Duodenal mucosa (tissue), 2 donors: ENCODE data around the gene GOLIM4.

Experiments used
- H3K27ac ChIP-seq: one replicate; pipeline ENCODE4 v1.7.0; 2013; ENCODE audit warnings: low read depth, low read length
- H3K27me3 ChIP-seq, 2 donors: one replicate each; pipeline ENCODE4 v1.7.0; 2013; ENCODE audit warnings: low read length in 2 of 2, control low read depth in 1 of 2; ENCODE audit not compliant: insufficient read depth in 2 of 2, control insufficient read depth in 1 of 2
- H3K36me3 ChIP-seq, 2 donors: one replicate each; pipeline ENCODE4 v1.7.0; 2013; ENCODE audit warnings: low read length in 2 of 2, control low read depth in 1 of 2; ENCODE audit not compliant: insufficient read depth in 2 of 2, control insufficient read depth in 1 of 2
- H3K4me1 ChIP-seq, 2 donors: one replicate each; pipeline ENCODE4 v1.7.0; 2013; ENCODE audit warnings: low read length in 2 of 2, control low read depth in 1 of 2; ENCODE audit not compliant: insufficient read depth in 2 of 2, control insufficient read depth in 1 of 2
- H3K4me3 ChIP-seq, 2 donors: one replicate each; pipeline ENCODE4 v1.7.0; 2013; ENCODE audit warnings: low read length in 2 of 2, low read depth in 1 of 2
- H3K9ac ChIP-seq, 2 donors: one replicate each; pipeline ENCODE4 v1.7.0; 2013; ENCODE audit warnings: low read length in 2 of 2, low read depth in 1 of 2
- H3K9me3 ChIP-seq, 2 donors: one replicate each; pipeline ENCODE4 v1.7.0; 2013; ENCODE audit warnings: low read length in 2 of 2, control low read depth in 1 of 2; ENCODE audit not compliant: control insufficient read depth in 1 of 2

The GOLIM4 gene

GRCh38 chr3:168006584-168006983, 89.1 kb downstream of the GOLIM4 start:
- Histone ChIP-seq H3K4me1 (no peaks in the 10 kb centered on the region), H3K9me3 (no peaks in the 10 kb centered on the region), H3K27ac (no peak overlapping the region), H3K27me3 (no peaks in the 10 kb centered on the region), H3K36me3 (peaks cover 11 to 23% of the 10 kb centered on the region in 2 donors), H3K9ac (no peak overlapping the region), H3K4me3 (no peak overlapping the region)

GRCh38 chr3:168003911-168004310, 91.8 kb downstream of the GOLIM4 start:
- no peaks in the 10 kb centered on the region for H3K27me3 ChIP-seq
- no peaks in the 10 kb centered on the region for H3K4me1 ChIP-seq
- no peak overlapping the region for H3K27ac ChIP-seq
- H3K4me3 ChIP-seq = no peak overlapping the region
- H3K9me3 ChIP-seq = no peaks in the 10 kb centered on the region
- no peaks in the 10 kb centered on the region for H3K36me3 ChIP-seq
- no peak overlapping the region for H3K9ac ChIP-seq

GRCh38 chr3:168002786-168003368, 92.8 kb downstream of the GOLIM4 start:
- no peak overlapping the region for H3K9ac ChIP-seq
- H3K36me3 ChIP-seq = no peaks in the 10 kb centered on the region
- H3K27me3 ChIP-seq = no peaks in the 10 kb centered on the region
- no peaks in the 10 kb centered on the region for H3K4me1 ChIP-seq
- H3K4me3 ChIP-seq = no peak overlapping the region
- H3K9me3 ChIP-seq = no peaks in the 10 kb centered on the region
- no peak overlapping the region for H3K27ac ChIP-seq

- Histone ChIP-seq H3K36me3 (no peaks in the 10 kb centered on the region), H3K4me1 (no peaks in the 10 kb centered on the region), H3K27me3 (no peaks in the 10 kb centered on the region), H3K9ac (no peak overlapping the region), H3K27ac (no peak overlapping the region), H3K4me3 (no peak overlapping the region), H3K9me3 (no peaks in the 10 kb centered on the region)
Measured at GRCh38 chr3:168001244-168001643, 94.5 kb downstream of the GOLIM4 start.

GRCh38 chr3:167998253-167998652, 97.5 kb downstream of the GOLIM4 start:
- H3K9ac ChIP-seq = no peak overlapping the region
- no peaks in the 10 kb centered on the region for H3K4me1 ChIP-seq
- H3K9me3 ChIP-seq = no peaks in the 10 kb centered on the region
- H3K27me3 ChIP-seq = no peaks in the 10 kb centered on the region
- H3K36me3 ChIP-seq = no peaks in the 10 kb centered on the region
- H3K27ac ChIP-seq = no peak overlapping the region
- no peak overlapping the region for H3K4me3 ChIP-seq

GRCh38 chr3:167996514-167996913, 99.2 kb downstream of the GOLIM4 start:
- Histone ChIP-seq H3K27me3 (no peaks in the 10 kb centered on the region), H3K9me3 (no peaks in the 10 kb centered on the region), H3K36me3 (no peaks in the 10 kb centered on the region), H3K9ac (no peak overlapping the region), H3K4me1 (peaks cover 6 to 14% of the 10 kb centered on the region in 2 donors), H3K27ac (no peak overlapping the region), H3K4me3 (no peak overlapping the region)

GRCh38 chr3:167992381-167992780, 103.3 kb downstream of the GOLIM4 start:
- Histone ChIP-seq H3K4me3 (peak overlapping the region in 1 of 2 donors; percentile 29), H3K27ac (no peak overlapping the region), H3K9me3 (no peaks in the 10 kb centered on the region), H3K4me1 (peaks cover 10 to 18% of the 10 kb centered on the region in 2 donors), H3K9ac (no peak overlapping the region), H3K27me3 (no peaks in the 10 kb centered on the region), H3K36me3 (no peaks in the 10 kb centered on the region)

GRCh38 chr3:167991213-167991612, 104.5 kb downstream of the GOLIM4 start:
- H3K4me3 ChIP-seq = no peak overlapping the region
- H3K4me1 ChIP-seq = peaks cover 10 to 18% of the 10 kb centered on the region in 2 donors
- H3K27ac ChIP-seq = no peak overlapping the region
- no peaks in the 10 kb centered on the region for H3K27me3 ChIP-seq
- H3K9me3 ChIP-seq = no peaks in the 10 kb centered on the region
- H3K36me3 ChIP-seq = no peaks in the 10 kb centered on the region
- no peak overlapping the region for H3K9ac ChIP-seq

- no peaks in the 10 kb centered on the region for H3K9me3 ChIP-seq
- H3K27me3 ChIP-seq = no peaks in the 10 kb centered on the region
- H3K4me3 ChIP-seq = no peak overlapping the region
- H3K27ac ChIP-seq = no peak overlapping the region
- H3K9ac ChIP-seq = no peak overlapping the region
- H3K4me1 ChIP-seq = peaks cover 10 to 18% of the 10 kb centered on the region in 2 donors
- no peaks in the 10 kb centered on the region for H3K36me3 ChIP-seq
Measured at GRCh38 chr3:167989999-167990398, 105.7 kb downstream of the GOLIM4 start.

GRCh38 chr3:167989066-167989465, 106.7 kb downstream of the GOLIM4 start:
- Histone ChIP-seq H3K9ac (no peak overlapping the region), H3K27me3 (no peaks in the 10 kb centered on the region), H3K27ac (no peak overlapping the region), H3K4me1 (peaks cover 10 to 18% of the 10 kb centered on the region in 2 donors), H3K36me3 (no peaks in the 10 kb centered on the region), H3K4me3 (no peak overlapping the region), H3K9me3 (no peaks in the 10 kb centered on the region)

- H3K4me1 ChIP-seq = peaks cover 4 to 12% of the 10 kb centered on the region in 2 donors
- no peaks in the 10 kb centered on the region for H3K36me3 ChIP-seq
- no peak overlapping the region for H3K9ac ChIP-seq
- no peaks in the 10 kb centered on the region for H3K27me3 ChIP-seq
- no peak overlapping the region for H3K4me3 ChIP-seq
- H3K9me3 ChIP-seq = no peaks in the 10 kb centered on the region
- H3K27ac ChIP-seq = no peak overlapping the region
Measured at GRCh38 chr3:167983583-167983982, 112.1 kb downstream of the GOLIM4 start.
